Measurements from ENCODE around the gene DDX20.
"Not testable (repeated sequence)": the region's sequence is repeated elsewhere in the genome, so short reads cannot be mapped to it uniquely, and the experiment has no call there.

Gene DDX20

GRCh38 chr1:111738133-111738435 is 17.6 kb upstream of the DDX20 start:
- no peak overlapping the region for H3K27ac ChIP-seq (ENCODE audit: insufficient read depth, low read length, poor library complexity, severe bottlenecking)
- H3K9me3 ChIP-seq (ENCODE audit: control insufficient read depth, low read length) = no peaks in the 10 kb centered on the region
- DNase-seq = no peak
- H3K27me3 ChIP-seq (replicated peaks; ENCODE audit: control insufficient read depth, insufficient read depth, low read length, poor library complexity, severe bottlenecking) = no peaks in the 10 kb centered on the region
- H3K4me1 ChIP-seq (ENCODE audit: control insufficient read depth, insufficient read depth, low read length, poor library complexity, severe bottlenecking) = peaks cover 13% of the 10 kb centered on the region
- no peaks in the 10 kb centered on the region for H3K36me3 ChIP-seq (ENCODE audit: control insufficient read depth, insufficient read depth, low read length)
- peak overlapping the region; percentile 88 for H3K4me3 ChIP-seq (ENCODE audit: insufficient read depth, low read depth, low read length, poor library complexity, severe bottlenecking)

DNA sequence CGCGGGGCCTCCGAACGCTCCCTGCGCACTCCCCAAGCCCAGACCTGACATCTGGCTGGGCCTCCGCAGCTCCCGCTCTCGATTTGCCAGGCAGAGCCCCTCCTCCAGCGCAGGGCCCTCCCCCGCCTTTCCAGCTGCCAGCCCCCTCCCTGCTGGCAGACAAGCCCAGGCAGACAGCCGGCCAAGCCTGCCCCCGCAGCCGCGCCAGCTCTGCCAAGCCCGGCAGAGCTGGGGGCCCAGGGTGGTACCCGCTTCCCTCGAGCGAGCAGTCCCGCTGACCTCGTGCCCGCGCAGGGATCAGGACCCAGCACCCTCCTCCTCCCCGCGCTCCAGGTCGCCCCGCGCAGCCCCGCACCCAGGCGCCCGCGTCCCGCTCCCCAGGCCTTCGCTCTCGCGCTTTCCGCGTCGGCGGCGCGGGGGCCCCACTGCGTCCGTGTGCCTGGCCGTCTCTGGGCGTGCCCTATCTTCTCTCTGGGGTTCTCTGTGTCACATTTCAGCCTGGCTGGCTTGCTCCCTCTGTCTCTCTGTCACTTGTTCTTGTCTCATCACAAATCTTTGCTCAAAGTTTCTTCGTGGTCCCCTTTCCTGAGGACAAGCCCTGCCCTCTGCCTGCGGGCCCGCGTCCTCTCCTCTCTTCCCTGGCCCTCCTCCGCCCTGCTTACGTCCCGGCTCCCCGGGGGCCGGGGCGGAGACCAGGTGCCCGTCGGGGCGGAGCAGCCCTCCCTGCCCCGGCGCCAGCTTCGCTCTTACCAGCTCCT is 17.1 kb upstream of the DDX20 start:
- Histone ChIP-seq H3K9me3 (ENCODE audit: control insufficient read depth, low read length) (no peaks in the 10 kb centered on the region), H3K36me3 (ENCODE audit: control insufficient read depth, insufficient read depth, low read length) (no peaks in the 10 kb centered on the region), H3K27me3 (replicated peaks; ENCODE audit: control insufficient read depth, insufficient read depth, low read length, poor library complexity, severe bottlenecking) (no peaks in the 10 kb centered on the region), H3K4me1 (ENCODE audit: control insufficient read depth, insufficient read depth, low read length, poor library complexity, severe bottlenecking) (peaks cover 13% of the 10 kb centered on the region), H3K27ac (ENCODE audit: insufficient read depth, low read length, poor library complexity, severe bottlenecking) (peak overlapping the region; percentile 56), H3K4me3 (ENCODE audit: insufficient read depth, low read depth, low read length, poor library complexity, severe bottlenecking) (peak overlapping the region; percentile 88)
- peak; percentile 33 to 47 (median 37) for DNase-seq

- Histone ChIP-seq H3K27ac (ENCODE audit: insufficient read depth, low read length, poor library complexity, severe bottlenecking) (peak within 1 kb of the TSS; percentile 56), H3K36me3 (ENCODE audit: control insufficient read depth, insufficient read depth, low read length) (no peaks in the 10 kb centered on the region), H3K9me3 (ENCODE audit: control insufficient read depth, low read length) (no peaks in the 10 kb centered on the region), H3K4me1 (ENCODE audit: control insufficient read depth, insufficient read depth, low read length, poor library complexity, severe bottlenecking) (peaks cover 13% of the 10 kb centered on the region), H3K4me3 (ENCODE audit: insufficient read depth, low read depth, low read length, poor library complexity, severe bottlenecking) (peak within 1 kb of the TSS; percentile 88), H3K27me3 (replicated peaks; ENCODE audit: control insufficient read depth, insufficient read depth, low read length, poor library complexity, severe bottlenecking) (no peaks in the 10 kb centered on the region)
- peak; percentile 42 to 57 (median 55) for DNase-seq
Measured at GRCh38 chr1:111739194-111739924, 16.3 kb upstream of the DDX20 start, which contains the start of gene INKA2. Gene INKA2 (minus strand): TSS chr1:111739395. CDS start chr1:111739242, 153 bp downstream.

DNA sequence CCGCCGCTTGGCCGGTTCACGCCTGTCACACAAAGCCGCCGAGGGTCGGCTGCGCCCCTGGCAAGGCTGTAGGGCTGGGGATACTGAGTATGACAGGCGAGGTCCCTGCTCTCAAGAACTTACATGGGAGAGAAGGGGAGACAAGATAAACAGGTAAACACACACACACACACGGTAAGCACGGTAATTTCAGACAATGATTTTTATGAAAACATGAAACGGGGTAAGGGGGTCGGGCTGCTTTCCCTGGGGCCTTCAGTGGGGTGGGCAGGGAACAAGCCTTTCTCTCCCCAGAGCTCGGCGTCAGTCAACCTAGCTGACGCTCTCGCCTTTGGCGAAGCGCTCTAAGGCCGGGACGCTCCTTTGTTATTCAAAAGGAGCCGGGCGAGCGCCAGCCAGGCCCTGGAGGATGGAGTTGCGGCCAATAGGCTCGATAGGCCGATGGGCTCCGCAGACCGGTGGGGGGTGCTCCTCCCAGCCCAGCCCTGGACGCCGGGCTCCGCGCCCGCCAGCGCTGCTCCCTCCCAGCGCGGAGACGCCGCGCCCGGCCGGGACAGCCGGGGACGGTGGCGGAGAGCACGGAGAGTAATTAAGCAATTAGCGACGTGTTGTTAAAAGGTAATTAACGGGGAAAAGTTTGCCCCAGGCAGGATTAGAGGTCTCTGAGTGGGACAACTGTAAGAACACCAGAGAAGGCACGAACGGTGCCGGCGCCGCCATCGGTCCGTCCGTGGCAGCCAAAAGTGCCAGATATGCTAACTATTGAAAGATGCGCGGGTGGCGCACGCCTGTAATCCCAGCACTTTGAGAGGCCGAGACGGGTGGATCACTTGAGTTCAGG is 15.6 kb upstream of the DDX20 start:
- H3K27ac ChIP-seq (ENCODE audit: insufficient read depth, low read length, poor library complexity, severe bottlenecking) = no peak overlapping the region

DNA sequence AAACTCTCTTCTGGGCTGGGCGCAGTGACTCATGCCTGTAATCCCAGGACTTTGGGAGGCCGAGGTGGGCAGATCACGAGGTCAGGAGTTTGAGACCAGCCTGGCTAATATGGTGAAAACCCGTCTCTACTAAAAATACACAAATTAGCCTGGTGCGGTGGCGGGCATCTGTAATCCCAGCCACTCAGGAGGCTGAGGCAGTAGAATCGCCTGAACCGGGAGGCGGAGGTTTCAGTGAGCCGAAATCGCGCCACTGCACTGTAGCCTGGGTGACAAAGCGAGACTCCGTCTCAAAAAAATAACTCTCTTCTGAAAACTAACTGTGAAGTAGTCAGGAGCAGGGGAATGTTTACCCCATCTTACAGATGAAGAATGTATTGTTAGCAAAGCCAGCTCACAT is 13.4 kb upstream of the DDX20 start:
- H3K27me3 ChIP-seq (replicated peaks; ENCODE audit: control insufficient read depth, insufficient read depth, low read length, poor library complexity, severe bottlenecking); H3K27ac ChIP-seq (ENCODE audit: insufficient read depth, low read length, poor library complexity, severe bottlenecking); H3K4me3 ChIP-seq (ENCODE audit: insufficient read depth, low read depth, low read length, poor library complexity, severe bottlenecking); H3K36me3 ChIP-seq (ENCODE audit: control insufficient read depth, insufficient read depth, low read length); DNase-seq; H3K9me3 ChIP-seq (ENCODE audit: control insufficient read depth, low read length): not testable (repeated sequence)
- H3K4me1 ChIP-seq (ENCODE audit: control insufficient read depth, insufficient read depth, low read length, poor library complexity, severe bottlenecking) = peaks cover 13% of the 10 kb centered on the region

More for the DNA sequence above, 15.6 kb upstream of the DDX20 start:
- Histone ChIP-seq H3K36me3 (ENCODE audit: control insufficient read depth, insufficient read depth, low read length) (no peaks in the 10 kb centered on the region), H3K9me3 (ENCODE audit: control insufficient read depth, low read length) (no peaks in the 10 kb centered on the region), H3K4me1 (ENCODE audit: control insufficient read depth, insufficient read depth, low read length, poor library complexity, severe bottlenecking) (peaks cover 13% of the 10 kb centered on the region), H3K4me3 (ENCODE audit: insufficient read depth, low read depth, low read length, poor library complexity, severe bottlenecking) (peak overlapping the region; percentile 88), H3K27me3 (replicated peaks; ENCODE audit: control insufficient read depth, insufficient read depth, low read length, poor library complexity, severe bottlenecking) (no peaks in the 10 kb centered on the region)
- no peak for DNase-seq

DNA sequence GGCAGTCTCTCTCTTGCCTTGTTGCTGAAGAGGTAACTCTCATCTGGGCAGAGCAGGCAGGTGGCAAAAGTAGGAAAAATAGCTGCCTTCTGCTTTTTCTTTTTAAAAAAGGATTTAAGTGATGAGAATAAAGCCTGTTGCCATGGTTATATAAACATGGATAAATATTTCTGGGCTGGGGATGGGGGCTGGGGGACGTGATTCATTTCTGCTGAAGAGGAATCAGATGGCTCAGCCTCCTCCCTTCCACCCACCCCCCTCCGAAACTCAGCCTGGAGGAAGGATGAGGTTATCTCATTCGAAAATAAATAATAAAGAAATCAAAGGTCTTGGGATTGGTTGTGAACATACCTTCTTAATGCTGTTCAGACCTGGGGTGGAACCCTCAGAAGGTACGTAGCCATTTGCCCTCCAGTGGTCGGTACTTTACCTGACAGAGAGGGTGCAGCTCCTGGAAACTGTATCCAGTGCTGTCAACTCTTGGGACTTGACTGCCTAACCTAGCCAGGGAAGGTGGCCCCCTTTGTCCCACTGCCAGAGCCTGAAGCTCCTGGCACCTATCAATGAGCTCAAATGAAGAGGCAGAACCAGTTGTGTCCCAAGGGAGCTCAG is 12.7 kb upstream of the DDX20 start:
- H3K9me3 ChIP-seq (ENCODE audit: control insufficient read depth, low read length) = no peaks in the 10 kb centered on the region
- peaks cover 7% of the 10 kb centered on the region for H3K4me1 ChIP-seq (ENCODE audit: control insufficient read depth, insufficient read depth, low read length, poor library complexity, severe bottlenecking)
- DNase-seq = no peak
- no peaks in the 10 kb centered on the region for H3K36me3 ChIP-seq (ENCODE audit: control insufficient read depth, insufficient read depth, low read length)
- no peak overlapping the region for H3K27ac ChIP-seq (ENCODE audit: insufficient read depth, low read length, poor library complexity, severe bottlenecking)
- no peaks in the 10 kb centered on the region for H3K27me3 ChIP-seq (replicated peaks; ENCODE audit: control insufficient read depth, insufficient read depth, low read length, poor library complexity, severe bottlenecking)
- no peak overlapping the region for H3K4me3 ChIP-seq (ENCODE audit: insufficient read depth, low read depth, low read length, poor library complexity, severe bottlenecking)

- Histone ChIP-seq H3K27me3 (replicated peaks; ENCODE audit: control insufficient read depth, insufficient read depth, low read length, poor library complexity, severe bottlenecking) (no peaks in the 10 kb centered on the region), H3K4me3 (ENCODE audit: insufficient read depth, low read depth, low read length, poor library complexity, severe bottlenecking) (no peak overlapping the region), H3K4me1 (ENCODE audit: control insufficient read depth, insufficient read depth, low read length, poor library complexity, severe bottlenecking) (peaks cover 5% of the 10 kb centered on the region), H3K27ac (ENCODE audit: insufficient read depth, low read length, poor library complexity, severe bottlenecking) (no peak overlapping the region), H3K36me3 (ENCODE audit: control insufficient read depth, insufficient read depth, low read length) (no peaks in the 10 kb centered on the region), H3K9me3 (ENCODE audit: control insufficient read depth, low read length) (no peaks in the 10 kb centered on the region)
- no peak for DNase-seq
Measured at GRCh38 chr1:111743679-111744101, 12.0 kb upstream of the DDX20 start.

GRCh38 chr1:111745675-111746613 is 9.8 kb upstream of the DDX20 start:
- Histone ChIP-seq H3K4me1 (ENCODE audit: control insufficient read depth, insufficient read depth, low read length, poor library complexity, severe bottlenecking) (no peaks in the 10 kb centered on the region), H3K27me3 (replicated peaks; ENCODE audit: control insufficient read depth, insufficient read depth, low read length, poor library complexity, severe bottlenecking) (no peaks in the 10 kb centered on the region), H3K4me3 (ENCODE audit: insufficient read depth, low read depth, low read length, poor library complexity, severe bottlenecking) (no peak overlapping the region), H3K36me3 (ENCODE audit: control insufficient read depth, insufficient read depth, low read length) (no peaks in the 10 kb centered on the region), H3K27ac (ENCODE audit: insufficient read depth, low read length, poor library complexity, severe bottlenecking) (no peak overlapping the region), H3K9me3 (ENCODE audit: control insufficient read depth, low read length) (no peaks in the 10 kb centered on the region)
- no peak for DNase-seq

- H3K27ac ChIP-seq (ENCODE audit: insufficient read depth, low read length, poor library complexity, severe bottlenecking) = no peak overlapping the region
Measured at GRCh38 chr1:111746614-111746999, 9.1 kb upstream of the DDX20 start.

More at GRCh38 chr1:111746614-111746999, 9.1 kb upstream of the DDX20 start:
- no peak for DNase-seq
- no peaks in the 10 kb centered on the region for H3K4me1 ChIP-seq (ENCODE audit: control insufficient read depth, insufficient read depth, low read length, poor library complexity, severe bottlenecking)
- no peak overlapping the region for H3K4me3 ChIP-seq (ENCODE audit: insufficient read depth, low read depth, low read length, poor library complexity, severe bottlenecking)
- no peaks in the 10 kb centered on the region for H3K27me3 ChIP-seq (replicated peaks; ENCODE audit: control insufficient read depth, insufficient read depth, low read length, poor library complexity, severe bottlenecking)
- no peaks in the 10 kb centered on the region for H3K9me3 ChIP-seq (ENCODE audit: control insufficient read depth, low read length)
- H3K36me3 ChIP-seq (ENCODE audit: control insufficient read depth, insufficient read depth, low read length) = no peaks in the 10 kb centered on the region

All from effector memory CD4-positive, alpha-beta T cell (primary cell).